KOPT-K1 (cell line): ENCODE results near the gene PSMF1.

Experiments
- H3K27ac ChIP-seq: fragments of 200-600 bp; sonication (generic); 2 replicates; pipeline ENCODE4 v1.5.1; 2016; ENCODE audit warnings: antibody characterized with exemption, mild to moderate bottlenecking, low read depth, low read length; ENCODE audit not compliant: poor library complexity, severe bottlenecking
- H3K36me3 ChIP-seq: fragments of 200-600 bp; sonication (generic); 2 replicates; pipeline ENCODE4 v1.5.1; 2017; ENCODE audit warnings: antibody characterized with exemption, mild to moderate bottlenecking, low read length, moderate library complexity; ENCODE audit not compliant: insufficient read depth
- H3K9me3 ChIP-seq: fragments of 200-600 bp; sonication (generic); 2 replicates; pipeline ENCODE4 v1.5.1; 2017; ENCODE audit warnings: antibody characterized with exemption, low read length, mild to moderate bottlenecking; ENCODE audit not compliant: insufficient read depth, poor library complexity, severe bottlenecking

Gene PSMF1

DNA sequence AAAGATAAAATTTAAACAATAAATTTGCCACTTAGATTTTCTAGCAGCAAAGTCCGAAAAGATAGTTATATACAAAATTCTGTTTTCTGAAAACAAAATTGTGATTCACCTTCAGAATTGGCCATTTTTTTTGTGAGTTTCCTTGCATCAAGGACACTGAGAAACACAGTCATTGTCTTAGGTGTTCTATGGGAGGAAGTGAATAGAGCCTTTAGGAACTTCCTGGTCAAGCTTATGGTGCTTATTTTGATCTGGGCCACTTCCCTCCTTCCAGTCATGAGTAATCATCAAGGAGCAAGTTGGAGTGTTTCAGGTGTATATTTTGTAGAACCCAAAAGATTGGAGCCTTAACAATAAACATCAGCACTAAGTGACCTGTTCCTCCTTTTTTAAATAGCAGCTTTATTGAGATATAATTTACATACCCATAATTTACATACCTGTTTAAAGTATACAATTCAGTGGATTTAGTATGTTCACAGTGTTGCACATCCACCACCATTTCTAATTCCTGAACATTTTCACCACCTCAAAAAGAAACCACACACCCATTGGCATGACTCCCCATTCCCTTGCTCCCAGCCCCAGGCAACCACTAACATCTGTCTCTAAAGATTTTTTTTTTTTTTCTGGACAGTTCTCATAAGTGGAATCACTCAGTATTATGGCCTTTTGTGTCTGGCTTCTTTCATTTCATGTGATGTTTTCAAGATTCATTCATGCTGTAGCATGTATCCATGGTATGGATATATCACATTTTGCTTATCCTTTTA lies 48.7 kb downstream of the PSMF1 start:
- Histone ChIP-seq H3K27ac (no peak overlapping the region), H3K36me3 (peaks cover 99% of the 10 kb centered on the region), H3K9me3 (no peaks in the 10 kb centered on the region)

DNA sequence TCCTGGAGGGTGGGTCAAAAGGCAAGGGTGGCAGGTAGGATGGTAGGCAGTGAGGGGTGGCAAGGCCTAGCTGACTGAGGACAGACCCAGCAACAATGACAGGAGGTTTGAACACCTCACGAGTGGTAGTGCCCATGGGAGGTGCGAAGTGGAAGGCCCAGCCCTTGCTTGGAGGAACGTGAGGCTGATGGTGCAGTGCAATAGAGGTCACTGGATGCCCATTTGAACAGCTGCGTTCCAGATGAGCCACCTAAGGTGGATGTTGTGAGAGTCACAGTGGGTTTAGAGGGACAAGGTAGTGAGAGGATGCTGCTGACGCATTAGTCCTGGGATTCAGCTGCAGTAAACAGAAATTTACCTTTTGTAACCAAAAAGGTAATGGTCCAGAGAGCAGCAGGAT lies 50.8 kb downstream of the PSMF1 start:
- Histone ChIP-seq H3K9me3 (no peaks in the 10 kb centered on the region), H3K36me3 (peaks cover 90% of the 10 kb centered on the region), H3K27ac (no peak overlapping the region)

DNA sequence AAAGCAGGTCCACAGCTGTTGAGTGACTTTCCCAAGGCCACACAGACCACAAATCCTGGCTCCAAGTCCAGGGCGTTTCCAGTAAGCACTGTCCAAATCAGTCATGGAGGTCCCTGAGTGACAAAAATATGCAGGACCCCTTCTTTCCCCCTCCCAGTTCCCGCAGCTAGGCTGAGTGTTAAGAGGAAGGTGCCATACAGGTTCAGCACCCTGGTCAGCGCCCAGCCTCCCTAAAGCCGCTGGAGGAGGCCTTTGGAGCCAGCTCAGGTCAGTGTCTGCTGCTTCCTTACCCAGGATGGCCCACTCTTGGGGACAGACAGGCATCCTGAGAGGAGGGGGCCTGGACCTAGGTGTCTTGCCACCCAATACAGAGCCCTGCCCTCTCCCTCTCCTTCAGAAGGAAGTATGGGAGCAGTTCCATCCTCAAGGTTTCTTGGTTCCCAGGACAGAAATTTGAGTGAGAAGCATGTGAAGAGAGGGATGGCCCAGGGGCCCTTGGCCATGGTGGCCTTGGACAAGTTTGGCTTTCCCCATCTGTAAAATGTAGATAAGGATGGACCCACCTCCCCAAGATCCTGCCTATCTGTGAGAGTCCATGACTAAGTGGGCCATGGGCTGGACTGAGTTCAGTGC lies 53.2 kb downstream of the PSMF1 start:
- Histone ChIP-seq H3K9me3 (no peaks in the 10 kb centered on the region), H3K27ac (no peak overlapping the region), H3K36me3 (peaks cover 81% of the 10 kb centered on the region)

DNA sequence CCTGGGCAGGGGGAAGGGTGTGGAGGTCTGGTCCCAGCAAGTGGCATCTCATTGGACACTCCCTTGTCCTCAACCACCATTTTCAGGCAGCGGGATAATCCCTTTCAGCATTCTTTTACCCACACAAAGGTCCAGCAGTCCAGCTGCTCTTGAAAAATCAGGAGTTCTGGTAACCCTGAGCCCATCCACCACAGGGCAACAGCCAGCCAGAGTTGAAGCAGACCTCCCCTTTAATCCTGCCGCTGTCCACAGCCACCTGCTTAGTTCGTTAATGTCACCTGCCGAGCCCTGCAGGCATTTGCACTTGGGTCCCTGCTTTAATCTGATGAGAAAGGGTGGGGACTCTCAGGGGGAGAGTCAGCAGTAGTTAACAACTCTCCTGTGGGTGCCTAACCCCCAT lies 55.3 kb downstream of the PSMF1 start:
- Histone ChIP-seq H3K36me3 (peaks cover 62% of the 10 kb centered on the region), H3K9me3 (no peaks in the 10 kb centered on the region), H3K27ac (no peak overlapping the region)

DNA sequence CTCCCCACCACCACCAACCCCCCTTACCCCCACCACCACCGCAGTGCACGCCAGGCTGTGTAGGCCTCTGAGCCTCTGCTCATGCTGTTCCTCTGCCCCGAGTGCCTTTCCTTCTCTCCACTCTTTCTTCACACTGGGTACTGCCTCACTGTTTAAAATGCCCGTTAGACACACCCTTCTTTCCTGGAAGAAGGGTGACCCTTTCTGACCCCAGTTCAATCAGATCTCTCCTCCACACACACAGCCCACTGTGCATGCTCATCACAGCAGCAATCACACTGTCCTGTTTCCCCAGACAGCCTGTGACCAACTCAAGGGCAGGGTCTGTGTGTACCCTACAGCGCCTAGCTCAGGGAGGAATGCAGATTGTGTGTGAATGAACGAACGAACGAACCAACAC lies 56.4 kb downstream of the PSMF1 start:
- H3K36me3 ChIP-seq = peaks cover 51% of the 10 kb centered on the region
- H3K27ac ChIP-seq = no peak overlapping the region
- no peaks in the 10 kb centered on the region for H3K9me3 ChIP-seq

DNA sequence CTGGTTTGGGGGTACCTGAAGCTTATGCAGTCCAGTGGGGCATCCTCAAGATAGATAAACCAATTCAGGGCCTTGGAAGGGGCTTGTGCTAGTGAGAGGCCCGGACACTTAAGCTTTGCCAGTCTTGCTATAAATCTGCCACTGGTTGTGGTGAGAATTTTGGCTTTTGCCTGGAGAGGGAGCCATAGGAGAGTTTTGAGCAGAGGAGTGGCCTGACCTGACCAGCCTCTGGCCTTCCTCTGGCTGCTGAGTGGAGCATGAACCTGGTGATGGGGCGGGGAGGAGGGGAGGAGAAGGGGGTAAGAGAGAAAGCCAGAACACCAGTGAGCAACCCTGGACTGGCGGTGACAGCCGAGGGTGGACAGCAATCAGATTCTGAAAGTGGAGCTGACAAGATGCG lies 59.3 kb downstream of the PSMF1 start:
- Histone ChIP-seq H3K9me3 (no peaks in the 10 kb centered on the region), H3K27ac (no peak overlapping the region), H3K36me3 (peaks cover 24% of the 10 kb centered on the region; the same call in 1 of the 2 replicates)

DNA sequence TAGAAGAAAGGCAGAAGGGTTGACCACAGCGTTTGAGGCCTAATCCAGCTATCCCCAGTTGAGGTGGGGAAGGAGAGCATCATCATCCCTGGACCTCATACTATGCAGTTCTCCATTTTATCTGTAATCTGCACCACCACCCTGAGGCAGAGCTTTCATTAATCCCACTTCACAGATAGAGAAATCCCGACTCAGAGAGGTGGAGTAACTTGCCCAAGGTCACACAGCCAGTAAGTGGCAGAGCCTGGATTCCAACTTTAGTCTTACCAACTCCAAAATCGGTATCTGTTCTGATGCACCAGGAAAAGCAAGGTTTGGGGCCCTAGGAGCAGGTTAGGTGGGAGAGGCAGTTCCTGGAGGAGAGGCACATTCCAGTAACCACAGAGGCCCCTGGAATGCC lies 59.7 kb downstream of the PSMF1 start:
- Histone ChIP-seq H3K9me3 (no peaks in the 10 kb centered on the region), H3K36me3 (peaks cover 19% of the 10 kb centered on the region; the same call in 1 of the 2 replicates), H3K27ac (no peak overlapping the region)

DNA sequence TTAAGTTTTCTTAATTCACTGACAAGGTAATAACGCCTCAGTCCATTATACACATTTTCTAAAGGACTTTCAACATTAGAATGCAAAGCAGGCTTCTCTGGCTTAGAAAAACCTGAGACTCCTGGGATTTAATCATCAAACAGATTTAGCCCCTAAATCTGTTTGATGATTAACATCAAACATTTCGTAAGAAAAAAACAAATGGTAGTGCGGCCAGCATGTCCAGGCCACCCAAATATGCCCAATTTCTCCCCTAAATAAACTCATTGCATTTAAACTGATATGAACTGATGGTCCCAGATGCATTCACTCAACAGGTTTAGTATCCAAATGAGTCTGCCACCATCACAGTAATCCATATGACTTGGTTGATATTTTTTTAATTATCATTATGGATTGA lies 60.2 kb downstream of the PSMF1 start:
- Histone ChIP-seq H3K36me3 (peaks cover 17% of the 10 kb centered on the region; the same call in 1 of the 2 replicates), H3K9me3 (no peaks in the 10 kb centered on the region), H3K27ac (no peak overlapping the region)

DNA sequence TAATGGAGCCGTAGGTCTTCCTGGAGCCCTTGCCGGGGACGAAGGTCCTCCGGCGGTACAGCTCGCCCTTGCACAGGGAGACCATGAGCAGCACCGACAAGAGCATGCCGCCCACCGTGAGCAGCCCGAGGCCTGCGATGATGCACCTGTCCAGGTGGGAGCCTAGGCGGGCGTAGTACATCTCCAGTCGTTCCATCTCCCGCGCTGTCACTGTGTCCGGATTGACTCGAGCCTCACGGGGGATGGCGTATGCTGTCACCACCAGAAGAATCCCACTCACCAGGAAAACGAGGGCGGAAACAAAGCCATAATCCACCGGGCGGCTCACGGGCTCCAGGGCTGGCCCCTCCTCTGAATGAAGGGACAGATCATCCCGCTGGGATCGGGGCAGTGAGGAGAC lies 62.5 kb downstream of the PSMF1 start:
- Histone ChIP-seq H3K36me3 (peaks cover 8% of the 10 kb centered on the region; the same call in 1 of the 2 replicates), H3K27ac (no peak overlapping the region), H3K9me3 (no peaks in the 10 kb centered on the region)

DNA sequence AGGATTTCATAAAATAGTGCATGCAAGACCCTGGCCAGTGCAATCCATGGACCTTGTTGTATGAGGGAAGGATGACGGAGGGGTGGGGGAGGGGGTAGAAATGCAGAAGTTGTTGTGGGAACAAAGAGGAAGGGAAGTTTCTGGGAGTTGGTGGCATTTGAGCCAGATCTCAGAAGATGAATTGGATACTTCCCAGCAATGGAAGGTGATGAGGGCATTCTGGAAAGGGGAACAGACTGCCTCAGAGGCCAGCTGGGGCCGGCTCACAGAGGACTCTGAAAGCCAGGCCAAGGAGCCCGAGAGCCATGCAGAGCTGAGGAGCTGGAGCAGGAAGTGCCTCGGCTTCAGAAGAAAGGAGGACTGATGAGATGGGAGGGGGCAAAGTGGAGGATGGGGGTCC lies 63.7 kb downstream of the PSMF1 start:
- Histone ChIP-seq H3K9me3 (no peaks in the 10 kb centered on the region), H3K27ac (no peak overlapping the region), H3K36me3 (no peaks in the 10 kb centered on the region)

DNA sequence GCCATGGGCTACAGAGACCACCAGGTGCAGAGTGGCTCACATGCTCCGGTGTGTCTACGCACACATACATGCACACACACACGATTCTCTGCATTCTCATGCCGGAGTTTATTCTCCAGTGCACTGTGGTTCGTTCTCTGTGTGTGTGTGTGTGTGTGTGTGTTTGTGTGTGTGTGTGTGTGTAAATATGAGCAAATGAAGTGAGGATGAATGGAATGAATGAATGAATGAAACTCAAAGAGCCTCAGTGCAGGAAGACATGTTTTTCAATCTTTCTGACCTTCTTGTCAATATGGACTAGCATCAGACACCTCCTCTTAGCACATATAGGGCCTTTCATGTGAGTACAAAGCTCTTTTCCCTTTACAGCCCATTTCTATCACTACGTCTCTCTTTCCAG lies 64.8 kb downstream of the PSMF1 start:
- Histone ChIP-seq H3K36me3 (no peaks in the 10 kb centered on the region), H3K27ac (no peak overlapping the region), H3K9me3 (no peaks in the 10 kb centered on the region)

DNA sequence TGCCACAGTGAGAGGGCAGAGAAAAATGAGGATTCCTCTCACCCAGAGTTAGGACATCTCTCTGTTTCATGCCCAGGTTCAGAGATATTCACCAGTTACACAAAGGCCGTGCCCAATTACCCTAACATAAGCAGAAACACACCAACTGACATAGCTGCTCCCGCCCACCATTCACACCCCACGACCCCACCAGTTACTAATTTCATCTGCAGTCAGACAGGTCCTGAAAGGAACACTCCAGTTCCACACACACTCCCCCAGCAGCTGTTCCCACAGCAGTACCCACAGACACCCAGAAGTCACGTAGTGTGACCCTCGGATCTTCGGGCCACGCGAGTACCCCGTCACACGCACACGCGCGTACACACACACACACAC lies 65.8 kb downstream of the PSMF1 start:
- Histone ChIP-seq H3K27ac (no peak overlapping the region), H3K36me3 (no peaks in the 10 kb centered on the region), H3K9me3 (no peaks in the 10 kb centered on the region)

DNA sequence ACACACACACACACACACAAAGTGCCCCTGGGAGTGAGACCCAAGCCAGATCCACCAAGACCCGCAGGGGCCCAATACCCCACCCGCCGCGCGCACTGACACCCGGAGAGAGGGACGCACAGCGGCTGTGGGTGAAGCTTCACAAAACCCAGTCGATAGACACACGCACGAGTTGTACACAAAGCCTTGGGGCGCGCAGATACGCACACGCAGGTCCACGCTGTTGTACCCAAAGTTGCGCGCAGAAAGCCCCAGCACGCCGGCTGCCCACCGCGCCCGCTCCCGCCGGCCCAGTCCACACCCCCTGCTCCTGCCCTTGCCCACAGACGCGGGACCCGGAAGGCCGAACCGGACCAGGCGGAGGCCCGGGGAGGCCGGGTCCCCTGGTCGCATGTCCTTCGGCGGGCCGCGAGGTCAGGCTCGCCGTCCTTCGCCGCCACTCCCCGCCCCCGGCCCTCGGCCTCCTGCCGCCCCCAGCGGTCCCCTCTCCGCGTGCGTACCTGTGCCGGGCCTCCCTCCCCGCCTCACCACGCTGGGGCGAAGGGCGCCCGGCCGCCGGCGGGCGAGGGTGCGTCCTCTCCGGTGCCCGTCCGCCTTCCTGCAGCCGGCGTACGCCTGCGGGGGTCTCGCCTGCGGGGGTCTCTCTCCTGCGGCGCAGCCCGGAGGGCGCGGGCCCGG lies 66.4 kb downstream of the PSMF1 start, which contains the start of gene TMEM74B:
Gene TMEM74B, minus strand, starts transcription at position 344 of the 678 bp plus-strand sequence. CDS start 1,180 bp downstream, outside the sequence.
- no peaks in the 10 kb centered on the region for H3K9me3 ChIP-seq
- H3K27ac ChIP-seq = no peak within 1 kb of the TSS
- H3K36me3 ChIP-seq = no peaks in the 10 kb centered on the region

DNA sequence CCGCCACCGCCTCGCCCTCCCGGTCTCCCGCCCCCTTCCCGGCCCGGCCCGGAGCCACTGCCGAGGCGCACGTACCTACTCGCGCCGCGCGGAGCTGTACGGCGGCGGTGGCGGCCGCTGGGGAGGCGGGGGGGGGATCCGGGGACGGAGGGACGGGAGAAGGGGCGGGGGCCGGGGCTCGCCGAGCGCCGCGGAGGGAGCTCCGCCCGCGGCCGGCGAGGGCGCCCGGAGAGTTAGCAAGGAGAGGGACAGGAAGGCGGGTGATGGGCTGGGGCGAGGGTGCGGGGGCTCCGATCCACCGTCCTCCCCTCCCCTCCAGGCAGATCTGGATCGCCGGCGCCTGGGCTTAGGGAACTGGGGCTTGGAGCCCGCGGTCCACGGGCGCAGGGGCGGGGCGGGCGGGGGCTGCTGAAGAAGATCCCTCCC lies 66.9 kb downstream of the PSMF1 start:
- H3K9me3 ChIP-seq = no peaks in the 10 kb centered on the region
- H3K36me3 ChIP-seq = no peaks in the 10 kb centered on the region
- H3K27ac ChIP-seq = no peak overlapping the region

DNA sequence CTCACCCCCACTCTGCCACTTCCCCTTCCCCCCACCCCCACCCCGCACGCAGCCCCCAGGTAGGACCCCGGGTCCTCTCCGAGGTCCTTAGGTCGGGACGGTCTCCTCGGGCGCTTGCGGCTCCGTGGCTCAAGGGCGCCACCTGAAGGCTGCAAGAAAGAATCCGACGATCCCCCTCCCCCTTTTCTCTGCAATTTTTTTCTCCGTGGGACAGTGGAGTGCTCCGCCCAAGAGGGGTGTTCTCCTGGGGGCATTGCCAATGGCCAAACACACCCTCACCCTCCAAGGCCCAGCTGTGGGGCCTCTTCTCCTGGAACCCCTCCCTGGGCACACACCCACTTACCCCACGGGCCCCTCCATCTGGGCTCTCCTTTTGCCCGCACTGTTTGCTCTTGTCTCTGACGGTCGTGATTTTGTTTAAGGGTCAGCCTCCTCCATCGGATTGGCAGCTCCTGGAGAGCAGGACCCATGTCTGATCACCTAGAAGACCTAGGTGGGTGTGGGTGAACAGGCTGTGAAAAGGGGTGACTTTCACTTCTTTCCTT lies 67.5 kb downstream of the PSMF1 start:
- H3K36me3 ChIP-seq = no peaks in the 10 kb centered on the region
- no peaks in the 10 kb centered on the region for H3K9me3 ChIP-seq
- H3K27ac ChIP-seq = no peak overlapping the region
